Transverse colon (tissue), 4 donors: ENCODE data around the gene ADCY4. TPM values are rescaled to one million over a fixed set of nuclear protein-coding genes. Genes with fewer than 3 reads are reported as not detected.

Experiments used
- DNase-seq: peaks from one replicate; pipeline ENCODE4 v3.0.0-alpha.2; 2019
- H3K27ac ChIP-seq, 4 donors: fragments of 200-600 bp; sonication (generic); 2 replicates each; pipeline ENCODE4 v1.5.1; 2016 to 2018; ENCODE audit warnings: inconsistent platforms in 4 of 4
- H3K27me3 ChIP-seq: fragments of 200-600 bp; sonication (generic); 2 replicates; pipeline ENCODE4 v1.5.1; 2017; ENCODE audit warnings: inconsistent platforms
- H3K36me3 ChIP-seq, 4 donors: fragments of 200-600 bp; sonication (generic); 2 replicates each; pipeline ENCODE4 v1.5.1; 2017 to 2019; ENCODE audit warnings: inconsistent platforms in 4 of 4
- H3K4me1 ChIP-seq, 4 donors: fragments of 200-600 bp; sonication (generic); 2 replicates each; pipeline ENCODE4 v1.5.1; 2017 to 2020; ENCODE audit warnings: inconsistent platforms in 4 of 4
- H3K4me3 ChIP-seq, 4 donors: fragments of 200-600 bp; sonication (generic); 1 replicate in 1 of 4; 2 replicates in 3 of 4; pipeline versions ENCODE4 v1.5.1 to v1.6.1; 2017 to 2019; ENCODE audit warnings: inconsistent platforms in 4 of 4
- H3K9me3 ChIP-seq, 2 donors: fragments of 200-600 bp; sonication (generic); 2 replicates each; pipeline ENCODE4 v1.5.1; 2017 to 2019; ENCODE audit warnings: inconsistent platforms in 2 of 2
- CTCF ChIP-seq, 5 experiments: fragments of 200-600 bp in 3 of 5; fragments of 450-650 bp in 2 of 5; sonication (generic) in 3 of 5; IDR thresholded peaks; 1 replicate in 2 of 5; 2 replicates in 3 of 5; pipeline ENCODE4 v1.5.1; 2016 to 2017; ENCODE audit warnings: antibody characterized with exemption in 5 of 5, inconsistent platforms in 3 of 5, mild to moderate bottlenecking in 2 of 5, moderate library complexity in 1 of 5
- EP300 ChIP-seq: sonication (generic); formaldehyde crosslinking; IDR thresholded peaks from one replicate; pipeline ENCODE4 v1.6.1; 2017; ENCODE audit warnings: antibody characterized with exemption, low read depth
- POLR2A ChIP-seq: fragments of 450-650 bp; IDR thresholded peaks from one replicate; pipeline ENCODE4 v1.6.1; 2016; ENCODE audit warnings: antibody characterized with exemption, mild to moderate bottlenecking, moderate library complexity
- POLR2AphosphoS5 ChIP-seq, 3 donors: sonication (generic); formaldehyde crosslinking; IDR thresholded peaks; one replicate each; pipeline ENCODE4 v1.6.1; 2016; ENCODE audit warnings: antibody characterized with exemption in 3 of 3
- WGBS, 2 donors: methylation state at CpG; one replicate each; pipeline ENCODE4 v1.1.5; 2018; ENCODE audit warnings: low coverage in 1 of 2; 5-methylcytosine and 5-hydroxymethylcytosine counted together
- in situ Hi-C, 4 donors: fragments of 200-750 bp; cut with MboI; loops; one replicate each; pipeline versions ENCODE4 v1.15.0 to v1.15.1; 2017; ENCODE audit warnings: low sequenced_read_pairs in 3 of 4, low pct_ligation_motif_present in 1 of 4, low pct_unique_long_range_greater_than_20kb in 1 of 4
- intact Hi-C: fragments of 100-400 bp; cut with DNase I; formaldehyde crosslinking; loops from one replicate; pipeline ENCODE4 v1.15.1; 2023; ENCODE audit warnings: low total_unique reads
- total RNA-seq, 4 donors: library from RNA; depleted of rRNA; stranded (reverse); fragments of >200 nt; gene quantifications; one replicate each; pipeline ENCODE4 v1.1.0, GENCODE V29; 2016

The ADCY4 gene
- total RNA-seq, 4 donors from 2014 or later, result 7.9 to 74.8 (median 21.3) TPM

- TF ChIP-seq CTCF (IDR thresholded peaks at IDR 0.05) (peak; percentile 71 to 87 (median 80)), EP300 (no peak)
- H3K27me3 ChIP-seq, result peaks cover 28% of the 10 kb centered on the region
- peak; percentile 87 for DNase-seq
- intact Hi-C loops, result loop anchor here (2.0 kb wide), 1 partner anchor 104 kb away; no protein-coding TSS in a partner anchor
- H3K27ac ChIP-seq, result peak overlapping the region in 3 of 4 donors; percentile 24 to 30 (median 26)
- no peaks in the 10 kb centered on the region for H3K9me3 ChIP-seq
- H3K4me1 ChIP-seq, result peaks cover 15 to 45% (median 32%) of the 10 kb centered on the region in 4 donors
- in situ Hi-C loops, result loop anchor here in 3 of 4 donors (5.0 to 25.0 kb wide), 3 partner anchors 100 to 105 kb away; partner anchors contain the start of genes CBLN3 (in 1 of the 3), KHNYN (in 1 of the 3) and SDR39U1 (in 1 of the 3)
- peaks cover 0 to 4% (median 0%) of the 10 kb centered on the region in 4 donors for H3K36me3 ChIP-seq
- H3K4me3 ChIP-seq, result peak overlapping the region in 3 of 4 donors; percentile 2 to 41 (median 21)
- 0 to 8% methylated on average over 4 to 38 of the region's 56 CpGs for WGBS, 2 donors
These were observed 2.4 kb downstream of the ADCY4 start for GRCh38 chr14:24332268-24332993.

GRCh38 chr14:24331731-24332267 is 3.1 kb downstream of the ADCY4 start:
- peaks cover 15 to 49% (median 32%) of the 10 kb centered on the region in 4 donors for H3K4me1 ChIP-seq
- DNase-seq, result no peak

GRCh38 chr14:24330973-24331674 is 3.7 kb downstream of the ADCY4 start:
- Histone ChIP-seq H3K9me3 (no peaks in the 10 kb centered on the region), H3K27me3 (peaks cover 28% of the 10 kb centered on the region), H3K36me3 (no peaks in the 10 kb centered on the region), H3K4me1 (peaks cover 15 to 49% (median 32%) of the 10 kb centered on the region in 4 donors), H3K27ac (no peak overlapping the region), H3K4me3 (no peak overlapping the region)
- 92 to 100% methylated on average over 1 to 10 of the region's 10 CpGs for WGBS, 2 donors
- DNase-seq, result no peak
- no peak for TF ChIP-seq EP300
- no peak for TF ChIP-seq POLR2AphosphoS5 (IDR thresholded peaks at IDR 0.05)
- TF ChIP-seq POLR2A, result no peak
- no peak for TF ChIP-seq CTCF (IDR thresholded peaks at IDR 0.05)
- intact Hi-C loops (no loop called here), in situ Hi-C loops (loop anchor here in 3 of 4 donors (5.0 to 25.0 kb wide), 3 partner anchors 101 to 106 kb away; partner anchors contain the start of genes CBLN3 (in 1 of the 3), KHNYN (in 1 of the 3) and SDR39U1 (in 1 of the 3))

More at GRCh38 chr14:24331731-24332267, 3.1 kb downstream of the ADCY4 start:
- peaks cover 0 to under 1% (median 0%) of the 10 kb centered on the region in 4 donors for H3K36me3 ChIP-seq
- no peak for TF ChIP-seq POLR2AphosphoS5 (IDR thresholded peaks at IDR 0.05)
- TF ChIP-seq POLR2A, result no peak
- TF ChIP-seq EP300, result no peak
- no peak for TF ChIP-seq CTCF (IDR thresholded peaks at IDR 0.05)
- H3K9me3 ChIP-seq, result no peaks in the 10 kb centered on the region
- no peak overlapping the region for H3K4me3 ChIP-seq
- no peak overlapping the region for H3K27ac ChIP-seq
- intact Hi-C loops, result loop anchor here (2.0 kb wide), 1 partner anchor 105 kb away; no protein-coding TSS in a partner anchor
- 20 to 62% methylated on average over 1 to 26 of the region's 26 CpGs for WGBS, 2 donors
- H3K27me3 ChIP-seq, result peaks cover 28% of the 10 kb centered on the region
- in situ Hi-C loops, result loop anchor here in 3 of 4 donors (5.0 to 25.0 kb wide), 3 partner anchors 101 to 106 kb away; partner anchors contain the start of genes CBLN3 (in 1 of the 3), KHNYN (in 1 of the 3) and SDR39U1 (in 1 of the 3)
